Lung (tissue), 12 donors: Measurements from ENCODE around the gene FEV. TPM values are rescaled to one million over a fixed set of nuclear protein-coding genes. Genes with fewer than 3 reads are reported as not detected.

Experiments
- ATAC-seq: fragments of 200-7000 bp; cut with Tn5 transposase; one replicate; pipeline ENCODE4 v1.9.1; 2020; ENCODE audit warnings: moderate number of reproducible peaks; ENCODE audit not compliant: insufficient read depth, low FRiP score
- DNase-seq, 3 donors: peaks; one replicate each; pipeline ENCODE4 v3.0.0-alpha.2; 2013 to 2017
- H3K27ac ChIP-seq, 2 donors: one replicate each; pipeline ENCODE4 v1.5.1; 2013; ENCODE audit warnings: mild to moderate bottlenecking in 2 of 2, moderate library complexity in 2 of 2, control low read depth in 1 of 2, inconsistent platforms in 1 of 2, low read depth in 1 of 2, low read length in 1 of 2
- H3K27me3 ChIP-seq, 3 donors: one replicate each; pipeline ENCODE4 v1.5.1; 2013; ENCODE audit warnings: low read length in 2 of 3; ENCODE audit not compliant: control insufficient read depth in 3 of 3, insufficient read depth in 3 of 3
- H3K36me3 ChIP-seq, 4 donors: one replicate each; pipeline ENCODE4 v1.5.1; 2013; ENCODE audit warnings: low read length in 4 of 4, mild to moderate bottlenecking in 1 of 4, moderate library complexity in 1 of 4; ENCODE audit not compliant: control insufficient read depth in 4 of 4, insufficient read depth in 4 of 4
- H3K4me1 ChIP-seq, 5 donors: one replicate each; pipeline ENCODE4 v1.5.1; 2013; ENCODE audit warnings: low read length in 5 of 5, mild to moderate bottlenecking in 2 of 5, moderate library complexity in 1 of 5; ENCODE audit not compliant: control insufficient read depth in 5 of 5, insufficient read depth in 5 of 5
- H3K4me3 ChIP-seq: one replicate; pipeline ENCODE4 v1.5.1; 2013; ENCODE audit warnings: mild to moderate bottlenecking, control low read depth, moderate library complexity
- H3K9ac ChIP-seq, 2 donors: one replicate each; pipeline ENCODE4 v1.5.1; 2013; ENCODE audit warnings: low read length in 2 of 2, control low read depth in 1 of 2; ENCODE audit not compliant: insufficient read depth in 1 of 2
- H3K9me3 ChIP-seq, 4 donors: one replicate each; pipeline ENCODE4 v1.5.1; 2013; ENCODE audit warnings: low read length in 3 of 4, mild to moderate bottlenecking in 1 of 4, moderate library complexity in 1 of 4; ENCODE audit not compliant: control insufficient read depth in 4 of 4, insufficient read depth in 3 of 4
- WGBS, 2 donors: extraction: QIAGEN DNeasy Blood & Tissue Kit; methylation state at CpG; one replicate each; pipeline ENCODE4 v1.1.7; 2013; 5-methylcytosine and 5-hydroxymethylcytosine counted together
- polyA plus RNA-seq, 2 donors: library from polyadenylated mRNA; stranded (reverse); fragments of 200-250 nt; gene quantifications; one replicate each; pipeline ENCODE4 v1.2.1, GENCODE V29; 2013
- total RNA-seq, 2 donors: library from RNA; depleted of rRNA in 1 of 2; stranded (reverse); fragments of >200 nt in 1 of 2; gene quantifications; one replicate each; pipeline ENCODE4 v1.2.1, GENCODE V29; 2014 to 2021
- TF ChIP-seq, protein P1 (sequence below): IDR thresholded peaks from 2 replicates; pipeline ENCODE4 v1.5.1; 2012; ENCODE audit warnings: mild to moderate bottlenecking; ENCODE audit errors: control extremely low read depth, extremely low read depth
- donor health status: control.
- donor health status: control.
- donor health status: Bipolar disorder and iron deficiency.
- donor health status: healthy.
- donor health status: DM: yes; HTN: yes; CAD: no.

Gene FEV
- total and polyA plus RNA-seq, 4 donors = not detected

DNA sequence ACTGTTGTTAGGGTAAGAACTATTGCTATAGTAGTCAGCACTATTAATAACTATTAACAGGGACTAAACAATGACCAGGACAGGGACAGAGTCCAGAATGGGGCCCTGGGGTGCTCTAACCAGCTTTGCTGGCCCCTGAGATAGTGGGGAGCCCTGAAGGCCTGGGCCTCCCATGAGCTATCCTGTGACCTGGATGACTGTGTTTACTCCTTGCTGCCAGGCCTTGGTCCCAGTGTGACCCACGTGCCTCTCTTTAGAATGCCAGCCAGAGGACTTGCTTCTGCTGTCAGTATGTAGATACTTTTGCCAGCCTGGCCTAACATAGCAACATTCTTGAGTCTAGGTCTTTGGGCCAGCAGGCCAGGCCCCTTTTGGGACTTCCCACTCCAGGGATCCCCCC is 14.1 kb downstream of the FEV start:
- H3K9me3 ChIP-seq = peaks cover 0 to 5% (median 0%) of the 10 kb centered on the region in 4 donors
- H3K36me3 ChIP-seq = no peaks in the 10 kb centered on the region
- ATAC-seq (no peak), DNase-seq (no peak)
- peaks cover 11 to 31% (median 16%) of the 10 kb centered on the region in 3 donors for H3K27me3 ChIP-seq
- TF ChIP-seq, protein P1, sequence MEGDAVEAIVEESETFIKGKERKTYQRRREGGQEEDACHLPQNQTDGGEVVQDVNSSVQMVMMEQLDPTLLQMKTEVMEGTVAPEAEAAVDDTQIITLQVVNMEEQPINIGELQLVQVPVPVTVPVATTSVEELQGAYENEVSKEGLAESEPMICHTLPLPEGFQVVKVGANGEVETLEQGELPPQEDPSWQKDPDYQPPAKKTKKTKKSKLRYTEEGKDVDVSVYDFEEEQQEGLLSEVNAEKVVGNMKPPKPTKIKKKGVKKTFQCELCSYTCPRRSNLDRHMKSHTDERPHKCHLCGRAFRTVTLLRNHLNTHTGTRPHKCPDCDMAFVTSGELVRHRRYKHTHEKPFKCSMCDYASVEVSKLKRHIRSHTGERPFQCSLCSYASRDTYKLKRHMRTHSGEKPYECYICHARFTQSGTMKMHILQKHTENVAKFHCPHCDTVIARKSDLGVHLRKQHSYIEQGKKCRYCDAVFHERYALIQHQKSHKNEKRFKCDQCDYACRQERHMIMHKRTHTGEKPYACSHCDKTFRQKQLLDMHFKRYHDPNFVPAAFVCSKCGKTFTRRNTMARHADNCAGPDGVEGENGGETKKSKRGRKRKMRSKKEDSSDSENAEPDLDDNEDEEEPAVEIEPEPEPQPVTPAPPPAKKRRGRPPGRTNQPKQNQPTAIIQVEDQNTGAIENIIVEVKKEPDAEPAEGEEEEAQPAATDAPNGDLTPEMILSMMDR = no peak
- H3K4me1 ChIP-seq = no peaks in the 10 kb centered on the region
- no peak overlapping the region for H3K27ac ChIP-seq
- H3K4me3 ChIP-seq = no peak overlapping the region
- H3K9ac ChIP-seq = no peak overlapping the region
- WGBS, 2 donors = 25 to 54% methylated on average over 1 of the region's 1 CpG

DNA sequence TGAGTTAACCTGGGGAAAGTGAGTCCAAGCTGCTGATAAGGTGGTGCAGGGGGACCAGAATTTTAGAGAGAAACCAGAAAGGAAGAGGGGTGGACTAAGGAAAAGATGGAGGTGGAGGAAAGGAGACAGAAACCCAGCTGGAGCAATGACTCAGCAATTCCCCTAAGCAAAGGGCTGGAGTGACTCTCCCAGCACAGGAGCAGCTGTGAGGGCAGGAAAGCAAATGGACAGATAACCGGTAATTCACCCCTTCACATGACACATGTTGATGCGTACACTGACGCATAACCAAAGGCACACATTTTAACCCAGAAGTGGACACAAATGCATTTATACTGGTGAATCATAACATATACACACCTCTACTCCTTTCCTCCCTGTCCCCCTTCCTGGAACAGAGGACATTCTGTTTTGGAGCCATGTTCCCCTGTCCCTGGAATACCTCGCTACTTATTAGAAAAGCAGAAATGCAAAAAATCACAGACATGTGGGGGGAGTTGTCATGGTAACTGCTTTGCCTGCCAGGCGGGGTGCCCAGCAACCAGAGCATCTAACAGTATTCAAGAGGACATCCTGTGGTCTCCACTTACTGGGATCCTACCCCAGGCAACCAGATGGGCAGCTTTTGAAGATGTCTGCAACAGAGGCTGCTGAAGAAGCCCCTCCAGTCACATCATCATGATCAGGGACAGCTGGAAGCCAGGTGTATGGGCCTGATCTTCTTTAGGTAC is 20.8 kb downstream of the FEV start:
- Histone ChIP-seq H3K4me1 (peaks cover 0 to 14% (median 0%) of the 10 kb centered on the region in 5 donors), H3K9ac (no peak overlapping the region), H3K36me3 (no peaks in the 10 kb centered on the region), H3K27ac (no peak overlapping the region), H3K9me3 (peaks cover 0 to 5% (median 0%) of the 10 kb centered on the region in 4 donors), H3K27me3 (peaks cover 38 to 45% (median 39%) of the 10 kb centered on the region in 3 donors), H3K4me3 (no peak overlapping the region)
- 34 to 45% methylated on average over 5 of the region's 5 CpGs for WGBS, 2 donors
- TF ChIP-seq, protein P1 = no peak
- ATAC-seq (no peak), DNase-seq (no peak)

DNA sequence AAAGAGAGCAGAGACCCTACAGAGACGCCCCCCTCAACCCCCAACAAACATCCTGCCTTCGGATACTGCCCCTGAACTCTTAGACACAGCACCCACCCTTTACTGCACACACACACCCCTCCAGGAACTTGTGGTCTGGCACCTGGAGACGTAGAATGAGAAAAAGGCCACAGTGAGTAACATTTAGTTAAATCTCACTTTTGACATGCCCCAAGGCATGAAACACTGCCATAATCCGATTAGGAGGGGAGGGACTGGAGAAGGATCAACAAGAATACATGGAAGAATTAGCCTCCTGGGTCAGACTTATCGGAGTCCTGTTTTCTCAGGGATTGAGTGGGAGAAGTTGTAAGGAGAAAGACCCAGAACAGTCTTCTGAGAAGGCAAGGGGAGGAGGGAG is 21.4 kb downstream of the FEV start:
- peaks cover 0 to 5% (median 0%) of the 10 kb centered on the region in 4 donors for H3K9me3 ChIP-seq
- H3K4me3 ChIP-seq = no peak overlapping the region
- peaks cover 0 to 14% (median 3%) of the 10 kb centered on the region in 5 donors for H3K4me1 ChIP-seq
- WGBS, 2 donors = 16 to 17% methylated on average over 5 of the region's 5 CpGs
- no peaks in the 10 kb centered on the region for H3K36me3 ChIP-seq
- H3K27ac ChIP-seq = no peak overlapping the region
- ATAC-seq (no peak), DNase-seq (no peak)
- H3K27me3 ChIP-seq = peaks cover 42 to 51% (median 44%) of the 10 kb centered on the region in 3 donors
- TF ChIP-seq, protein P1 = no peak
- H3K9ac ChIP-seq = no peak overlapping the region
